Right kidney (tissue), 1 donor: ENCODE results near the gene PRF1.

ENCODE experiments used
- DNase-seq: peaks from one replicate; pipeline ENCODE4 v3.0.0-alpha.2; 2016

Gene PRF1

DNA sequence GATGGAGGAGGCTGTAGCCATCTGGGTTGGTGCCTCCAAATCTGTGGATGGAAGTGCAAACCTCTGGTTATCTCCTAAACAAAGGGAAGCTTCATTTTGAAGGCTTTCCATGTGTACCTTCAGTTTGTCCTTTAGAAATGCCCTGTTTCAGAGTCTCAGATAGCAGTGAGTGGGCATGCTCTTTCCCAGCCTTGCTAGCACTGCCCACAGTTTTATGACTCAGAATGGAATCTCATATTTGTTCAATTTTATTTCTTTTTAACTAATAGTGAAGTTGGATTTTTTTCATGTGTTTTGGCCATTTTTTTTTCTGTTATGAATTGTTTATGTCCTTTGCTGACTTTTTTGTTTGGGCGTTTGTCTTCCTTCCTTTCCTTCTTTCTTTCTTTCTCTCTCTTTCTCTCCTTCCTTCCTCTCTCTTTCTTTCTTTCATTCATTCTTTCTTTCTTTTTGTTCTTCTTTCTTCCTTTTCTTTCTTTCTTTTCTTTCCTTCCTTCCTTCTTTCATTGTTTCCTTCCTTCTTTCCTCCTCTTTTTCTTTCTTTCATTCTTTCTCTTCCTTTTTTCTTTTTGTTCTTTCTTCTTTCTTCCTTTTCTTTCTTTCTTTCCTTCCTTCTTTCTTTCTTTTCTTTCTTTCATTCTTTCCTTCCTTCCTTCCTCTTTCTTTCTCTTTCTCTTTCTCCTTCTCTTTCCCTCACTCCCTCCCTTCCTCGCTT is 25.6 kb downstream of the PRF1 start:
- DNase-seq = no peak

DNA sequence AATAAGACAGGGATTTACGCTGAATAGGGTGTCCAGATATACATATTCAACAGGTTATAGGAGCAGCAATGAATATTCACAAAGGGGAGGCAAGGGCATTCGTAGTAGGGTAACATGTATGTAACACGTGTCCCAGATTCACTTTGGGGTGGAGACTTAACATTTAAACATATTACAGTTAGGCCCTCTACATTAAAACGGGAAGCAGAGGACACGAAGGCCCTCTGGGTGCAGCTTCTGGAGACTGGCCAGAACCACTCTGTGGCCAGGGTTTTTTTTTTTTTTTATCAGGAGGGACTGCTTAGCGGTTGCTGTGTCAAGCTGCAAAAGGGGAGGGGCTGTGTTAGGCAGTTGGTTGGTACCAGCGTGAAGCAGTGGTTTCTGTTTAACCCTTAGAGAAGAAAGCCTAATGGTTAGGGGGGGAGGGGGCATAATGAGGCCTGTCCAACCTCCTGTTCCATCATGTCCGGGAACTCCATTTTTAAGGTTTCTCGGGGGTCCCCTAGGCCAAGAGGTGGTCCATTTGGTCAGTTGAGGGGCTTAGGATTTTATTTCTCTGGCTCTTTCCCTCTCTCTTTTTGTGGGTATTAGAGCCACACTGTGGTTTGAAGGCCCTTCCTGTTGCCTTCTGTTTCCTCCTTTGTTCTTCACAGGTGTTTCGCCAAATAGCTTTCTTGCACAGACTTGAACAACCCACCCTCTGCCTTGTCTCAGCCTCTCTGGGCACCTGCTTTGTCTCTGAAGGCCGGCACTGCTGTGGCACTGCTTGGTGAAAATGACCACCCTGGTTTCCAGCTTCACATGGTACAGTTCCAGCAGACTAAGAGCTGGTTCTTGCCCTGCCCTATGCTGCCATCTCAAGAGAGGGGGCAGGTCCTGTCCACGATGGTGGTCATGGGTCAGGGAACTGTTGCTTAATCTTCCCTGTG is 26.4 kb downstream of the PRF1 start:
- DNase-seq = no peak

DNA sequence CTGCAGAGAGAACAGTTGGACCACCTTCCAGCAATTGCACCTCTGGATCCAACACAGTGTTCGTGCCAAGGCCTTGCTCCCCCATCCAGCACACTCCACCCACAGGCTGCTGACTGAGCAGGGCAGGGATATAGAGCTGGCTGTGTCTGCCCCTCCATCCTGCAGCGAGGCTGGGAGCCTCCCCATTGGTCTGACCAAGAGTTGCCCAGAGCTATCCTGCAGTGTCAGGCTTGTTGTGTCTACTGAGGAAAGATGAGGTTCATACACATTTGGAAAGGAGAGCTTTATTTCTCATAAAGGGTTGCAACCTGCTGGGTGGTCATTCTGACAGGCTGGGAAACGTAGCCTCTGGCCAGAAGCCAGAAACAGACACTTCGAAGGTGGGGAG is 27.1 kb downstream of the PRF1 start:
- DNase-seq = no peak

GRCh38 chr10:70573599-70574506 is 28.7 kb downstream of the PRF1 start:
- no peak for DNase-seq

- DNase-seq = no peak
Observed at GRCh38 chr10:70571636-70572439, 30.7 kb downstream of the PRF1 start.

GRCh38 chr10:70571236-70571635 is 31.3 kb downstream of the PRF1 start:
- no peak for DNase-seq

- DNase-seq = no peak
Observed at GRCh38 chr10:70568781-70569495, 33.6 kb downstream of the PRF1 start.

- no peak for DNase-seq
Observed at GRCh38 chr10:70568113-70568512, 34.4 kb downstream of the PRF1 start.

DNA sequence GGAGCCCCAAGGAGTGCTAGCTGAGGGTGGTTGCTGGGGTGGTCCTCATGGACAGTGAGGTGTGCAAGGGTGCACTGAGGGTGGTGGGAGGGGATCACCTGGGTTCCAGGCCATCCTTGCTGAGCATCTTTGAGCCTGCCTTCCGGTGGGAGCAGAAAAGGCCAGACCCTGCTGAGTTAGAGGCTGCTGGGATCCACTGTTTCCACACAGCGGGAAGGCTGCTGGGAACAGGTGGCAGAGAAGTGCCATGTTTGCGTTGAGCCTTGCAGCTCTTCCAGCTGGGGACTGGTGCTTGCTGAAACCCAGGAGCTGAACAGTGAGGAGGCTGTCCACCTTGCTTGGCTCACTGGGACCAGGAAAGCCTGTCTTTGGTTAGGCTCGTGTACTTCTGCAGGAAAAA is 34.9 kb downstream of the PRF1 start:
- DNase-seq = no peak

- DNase-seq = no peak
Observed at GRCh38 chr10:70566515-70567290, 35.8 kb downstream of the PRF1 start.

- no peak for DNase-seq
Observed at GRCh38 chr10:70565556-70566514, 36.7 kb downstream of the PRF1 start.

- no peak for DNase-seq
Observed at GRCh38 chr10:70564901-70565351, 37.6 kb downstream of the PRF1 start.

DNA sequence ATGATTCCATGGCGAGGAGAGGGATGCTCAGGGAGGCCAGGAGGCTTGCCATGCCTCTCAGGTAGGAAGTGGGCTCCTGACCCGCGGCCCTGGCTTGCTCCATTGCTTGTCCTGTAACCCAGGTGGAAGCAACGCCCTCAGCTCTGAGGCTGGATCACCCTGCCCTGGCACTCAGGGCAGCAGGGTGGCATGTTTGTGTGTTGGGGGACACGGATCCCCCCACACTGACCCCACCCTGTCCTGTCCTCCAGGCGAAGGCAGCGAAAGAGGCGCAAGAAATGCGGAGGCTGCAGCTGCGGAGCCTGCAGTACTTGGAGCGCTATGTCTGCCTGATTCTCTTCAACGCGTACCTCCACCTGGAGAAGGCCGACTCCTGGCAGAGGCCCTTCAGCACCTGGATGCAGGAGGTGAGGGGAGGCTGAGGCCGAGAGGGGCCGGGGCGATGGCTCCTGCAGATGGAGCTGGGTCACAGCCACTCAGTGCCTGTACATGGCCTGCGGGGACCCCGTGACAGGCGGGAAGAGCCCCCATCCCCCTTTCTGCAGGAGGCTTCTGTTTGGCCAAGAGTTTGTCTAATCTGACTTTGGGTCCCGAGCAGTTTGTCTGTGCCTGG is 38.3 kb downstream of the PRF1 start:
- DNase-seq = no peak

DNA sequence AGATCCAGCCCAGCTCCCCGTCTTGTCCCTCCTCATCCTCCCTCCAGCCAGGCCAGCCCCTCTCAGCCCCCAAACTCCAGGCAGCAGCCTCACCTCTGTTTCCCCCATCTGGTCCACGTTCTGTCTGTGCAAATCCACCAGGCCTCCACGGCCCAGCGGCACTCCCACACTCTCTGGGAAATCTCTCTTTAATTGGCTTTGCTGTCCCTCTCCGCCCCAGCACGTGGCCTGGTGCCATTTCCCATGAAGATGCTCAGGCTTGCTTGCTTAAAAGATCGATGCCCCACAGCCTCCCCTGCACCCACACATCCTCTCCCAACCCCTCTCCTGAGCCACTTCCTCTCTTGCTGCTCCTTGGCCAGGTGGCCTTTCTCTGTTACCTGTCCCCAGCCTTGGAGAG is 39.3 kb downstream of the PRF1 start:
- no peak for DNase-seq

- no peak for DNase-seq
Observed at GRCh38 chr10:70562036-70562755, 40.3 kb downstream of the PRF1 start.

DNA sequence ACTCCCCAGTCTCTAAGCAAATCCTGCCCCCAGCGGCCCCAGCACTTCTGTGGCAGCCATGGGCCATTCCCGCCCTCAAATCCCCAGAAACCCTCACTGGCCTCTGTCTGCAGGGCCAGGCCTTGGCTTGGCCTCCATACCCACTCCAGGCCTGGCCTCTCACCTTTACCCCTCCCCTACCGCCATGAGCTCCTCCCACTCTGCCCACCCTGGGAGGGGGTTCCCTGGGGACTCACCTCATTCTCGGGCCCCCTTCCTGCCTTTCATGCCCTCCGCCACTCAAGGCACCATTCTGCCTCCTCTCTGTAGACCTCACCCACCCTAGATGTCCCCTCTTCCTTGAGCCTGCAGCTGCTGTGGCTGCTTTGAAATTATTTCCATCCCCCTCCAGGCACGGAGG is 41.0 kb downstream of the PRF1 start:
- no peak for DNase-seq

DNA sequence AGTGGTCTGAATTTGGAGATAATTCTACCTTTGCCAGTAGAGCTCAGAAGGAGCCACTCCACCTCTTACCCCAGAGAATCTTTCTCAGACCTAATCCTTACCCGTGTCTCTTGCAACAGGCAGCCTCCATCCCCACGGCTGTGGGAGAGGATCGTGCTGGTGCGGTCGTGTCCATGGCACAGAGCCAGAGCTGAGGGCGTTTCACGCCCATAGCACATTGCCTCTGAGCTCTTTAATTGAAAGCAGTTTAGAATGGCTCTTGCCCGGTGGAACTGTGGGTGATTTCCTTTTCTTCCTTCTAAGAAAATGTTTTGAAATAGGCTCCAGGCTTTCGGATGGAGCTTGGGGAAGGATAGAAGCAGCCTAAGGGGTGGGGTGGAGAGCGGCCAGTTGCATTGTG is 41.5 kb downstream of the PRF1 start:
- DNase-seq = no peak

- no peak for DNase-seq
Observed at GRCh38 chr10:70560511-70560941, 42.0 kb downstream of the PRF1 start.
